Thymus (tissue), 11 donors: Measurements from ENCODE around the gene GRPR. TPM values are rescaled to one million over a fixed set of nuclear protein-coding genes. Genes with fewer than 3 reads are reported as not detected.
"Not testable (repeated sequence)": the region's sequence is repeated elsewhere in the genome, so short reads cannot be mapped to it uniquely, and the experiment has no call there.

Experiments
- DNase-seq, 9 donors: peaks; one replicate each; pipeline ENCODE4 v3.0.0-alpha.2; 2013; ENCODE audit warnings: low spot score in 9 of 9, low read depth in 6 of 9, missing footprints in 1 of 9
- H3K27ac ChIP-seq, 2 donors: one replicate each; pipeline ENCODE4 v1.5.1; 2013; ENCODE audit warnings: control low read depth in 1 of 2, low read depth in 1 of 2, low read length in 1 of 2, mild to moderate bottlenecking in 1 of 2, moderate library complexity in 1 of 2
- H3K27me3 ChIP-seq, 2 donors: one replicate each; pipeline ENCODE4 v1.5.1; 2013; ENCODE audit warnings: low read length in 1 of 2; ENCODE audit not compliant: control insufficient read depth in 2 of 2, insufficient read depth in 1 of 2
- H3K36me3 ChIP-seq, 2 donors: one replicate each; pipeline ENCODE4 v1.5.1; 2013; ENCODE audit warnings: low read length in 1 of 2, mild to moderate bottlenecking in 1 of 2, moderate library complexity in 1 of 2; ENCODE audit not compliant: control insufficient read depth in 2 of 2, insufficient read depth in 2 of 2
- H3K4me1 ChIP-seq, 2 donors: one replicate each; pipeline ENCODE4 v1.5.1; 2013; ENCODE audit warnings: low read length in 2 of 2; ENCODE audit not compliant: control insufficient read depth in 2 of 2, insufficient read depth in 2 of 2
- H3K4me3 ChIP-seq, 2 donors: one replicate each; pipeline ENCODE4 v1.5.1; 2013; ENCODE audit warnings: low read length in 2 of 2, control low read depth in 1 of 2, mild to moderate bottlenecking in 1 of 2
- H3K9me3 ChIP-seq, 2 donors: one replicate each; pipeline ENCODE4 v1.5.1; 2013; ENCODE audit warnings: low read length in 1 of 2, mild to moderate bottlenecking in 1 of 2; ENCODE audit not compliant: control insufficient read depth in 2 of 2, insufficient read depth in 1 of 2
- WGBS: extraction: QIAGEN DNeasy Blood & Tissue Kit; methylation state at CpG from one replicate; pipeline ENCODE4 v1.1.7; 2013; 5-methylcytosine and 5-hydroxymethylcytosine counted together
- polyA plus RNA-seq: library from polyadenylated mRNA; stranded (reverse); fragments of 200-250 nt; gene quantifications from one replicate; pipeline ENCODE4 v1.2.3, GENCODE V29; 2013
- total RNA-seq: library from RNA; stranded (reverse); fragments of 120-200 nt; gene quantifications from one replicate; pipeline ENCODE4 v1.2.4, GENCODE V29; 2013
- donor health status: healthy.

Gene GRPR
- total and polyA plus RNA-seq, 2 donors = 0.02 to 0.05 TPM

GRCh38 chrX:16142246-16142558 lies 18.8 kb downstream of the GRPR start:
- no peaks in the 10 kb centered on the region for H3K4me1 ChIP-seq
- H3K9me3 ChIP-seq = no peaks in the 10 kb centered on the region
- no peak for DNase-seq
- no peaks in the 10 kb centered on the region for H3K27me3 ChIP-seq
- H3K4me3 ChIP-seq = no peak overlapping the region
- no peaks in the 10 kb centered on the region for H3K36me3 ChIP-seq
- no peak overlapping the region for H3K27ac ChIP-seq

GRCh38 chrX:16143968-16144367 lies 20.6 kb downstream of the GRPR start:
- no peak for DNase-seq
- Histone ChIP-seq H3K36me3 (no peaks in the 10 kb centered on the region), H3K27ac (no peak overlapping the region), H3K27me3 (no peaks in the 10 kb centered on the region), H3K4me1 (no peaks in the 10 kb centered on the region), H3K9me3 (no peaks in the 10 kb centered on the region), H3K4me3 (no peak overlapping the region)

- Histone ChIP-seq H3K9me3 (no peaks in the 10 kb centered on the region), H3K4me3 (no peak overlapping the region), H3K27me3 (no peaks in the 10 kb centered on the region), H3K36me3 (no peaks in the 10 kb centered on the region), H3K27ac (no peak overlapping the region), H3K4me1 (no peaks in the 10 kb centered on the region)
- DNase-seq = no peak
- WGBS = 77% methylated on average over 2 of the region's 2 CpGs
These were observed 21.1 kb downstream of the GRPR start for GRCh38 chrX:16144420-16144819.

GRCh38 chrX:16145093-16145492 lies 21.7 kb downstream of the GRPR start:
- not testable (repeated sequence) for H3K4me3 ChIP-seq, H3K4me1 ChIP-seq, H3K9me3 ChIP-seq, H3K36me3 ChIP-seq, DNase-seq, H3K27me3 ChIP-seq, H3K27ac ChIP-seq
- 76% methylated on average over 1 of the region's 1 CpG for WGBS

GRCh38 chrX:16145656-16146055 lies 22.3 kb downstream of the GRPR start:
- no peaks in the 10 kb centered on the region for H3K9me3 ChIP-seq
- no peaks in the 10 kb centered on the region for H3K36me3 ChIP-seq
- no peaks in the 10 kb centered on the region for H3K4me1 ChIP-seq
- no peaks in the 10 kb centered on the region for H3K27me3 ChIP-seq
- DNase-seq = no peak
- H3K27ac ChIP-seq = no peak overlapping the region
- H3K4me3 ChIP-seq = no peak overlapping the region

GRCh38 chrX:16148896-16149295 lies 25.5 kb downstream of the GRPR start:
- H3K27ac ChIP-seq = no peak overlapping the region
- no peaks in the 10 kb centered on the region for H3K36me3 ChIP-seq
- H3K27me3 ChIP-seq = no peaks in the 10 kb centered on the region
- H3K9me3 ChIP-seq = no peaks in the 10 kb centered on the region
- no peak overlapping the region for H3K4me3 ChIP-seq
- H3K4me1 ChIP-seq = no peaks in the 10 kb centered on the region
- 88% methylated on average over 3 of the region's 3 CpGs for WGBS
- no peak for DNase-seq

GRCh38 chrX:16155581-16156096 lies 32.3 kb downstream of the GRPR start:
- H3K9me3 ChIP-seq = no peaks in the 10 kb centered on the region
- no peak for DNase-seq
- no peaks in the 10 kb centered on the region for H3K27me3 ChIP-seq
- H3K4me1 ChIP-seq = no peaks in the 10 kb centered on the region
- WGBS = 89% methylated on average over 5 of the region's 5 CpGs
- no peak overlapping the region for H3K4me3 ChIP-seq
- no peak overlapping the region for H3K27ac ChIP-seq
- no peaks in the 10 kb centered on the region for H3K36me3 ChIP-seq

- no peaks in the 10 kb centered on the region for H3K4me1 ChIP-seq
- H3K27ac ChIP-seq = no peak overlapping the region
- H3K27me3 ChIP-seq = no peaks in the 10 kb centered on the region
- no peaks in the 10 kb centered on the region for H3K36me3 ChIP-seq
- no peak overlapping the region for H3K4me3 ChIP-seq
- WGBS = 96% methylated on average over 5 of the region's 5 CpGs
- no peak for DNase-seq
- no peaks in the 10 kb centered on the region for H3K9me3 ChIP-seq
These were observed 33.4 kb downstream of the GRPR start for GRCh38 chrX:16156692-16157331.

GRCh38 chrX:16160729-16161128 lies 37.4 kb downstream of the GRPR start:
- 89% methylated on average over 3 of the region's 3 CpGs for WGBS
- H3K4me1 ChIP-seq = no peaks in the 10 kb centered on the region
- H3K36me3 ChIP-seq = no peaks in the 10 kb centered on the region
- H3K9me3 ChIP-seq = no peaks in the 10 kb centered on the region
- H3K27ac ChIP-seq = no peak overlapping the region
- H3K27me3 ChIP-seq = no peaks in the 10 kb centered on the region
- no peak for DNase-seq
- no peak overlapping the region for H3K4me3 ChIP-seq

GRCh38 chrX:16161173-16161572 lies 37.8 kb downstream of the GRPR start:
- H3K36me3 ChIP-seq, H3K4me3 ChIP-seq, H3K4me1 ChIP-seq, H3K27ac ChIP-seq, H3K9me3 ChIP-seq, DNase-seq, H3K27me3 ChIP-seq: not testable (repeated sequence)
- WGBS = 92% methylated on average over 2 of the region's 2 CpGs
